Vagina (tissue), 2 donors: ENCODE data around the gene KAZN. TPM values are rescaled to one million over a fixed set of nuclear protein-coding genes. Genes with fewer than 3 reads are reported as not detected.

ENCODE experiments used
- DNase-seq, 2 donors: peaks; one replicate each; pipeline ENCODE4 v3.0.0-alpha.2; 2017; ENCODE audit errors: extremely low spot score in 2 of 2
- H3K27ac ChIP-seq: fragments of 200-600 bp; sonication (generic); one replicate; pipeline ENCODE4 v1.5.1; 2019
- H3K27me3 ChIP-seq: fragments of 200-600 bp; sonication (generic); one replicate; pipeline ENCODE4 v1.5.1; 2019
- H3K36me3 ChIP-seq, 2 donors: fragments of 200-600 bp; sonication (generic); one replicate each; pipeline ENCODE4 v1.5.1; 2017 to 2019
- H3K4me1 ChIP-seq: fragments of 200-600 bp; sonication (generic); one replicate; pipeline ENCODE4 v1.5.1; 2019
- H3K4me3 ChIP-seq, 2 donors: fragments of 200-600 bp; sonication (generic); 1 replicate in 1 of 2; 2 replicates in 1 of 2; pipeline ENCODE4 v1.5.1; 2016 to 2019
- H3K9me3 ChIP-seq: fragments of 200-600 bp; sonication (generic); one replicate; pipeline ENCODE4 v1.5.1; 2019
- CTCF ChIP-seq, 3 experiments: fragments of 450-650 bp in 2 of 3; fragments of 200-600 bp in 1 of 3; sonication (generic) in 1 of 3; IDR thresholded peaks; one replicate each; pipeline ENCODE4 v1.5.1; 2017 to 2019; ENCODE audit warnings: antibody characterized with exemption in 3 of 3, mild to moderate bottlenecking in 2 of 3, moderate library complexity in 2 of 3
- POLR2A ChIP-seq, 2 donors: fragments of 450-650 bp; IDR thresholded peaks; one replicate each; pipeline ENCODE4 v1.6.1; 2017; ENCODE audit warnings: antibody characterized with exemption in 2 of 2, mild to moderate bottlenecking in 2 of 2, moderate library complexity in 2 of 2
- POLR2AphosphoS5 ChIP-seq, 2 donors: sonication (generic); formaldehyde crosslinking; IDR thresholded peaks; one replicate each; pipeline ENCODE4 v1.9.0; 2017; ENCODE audit warnings: antibody characterized with exemption in 2 of 2, mild to moderate bottlenecking in 2 of 2, low read depth in 1 of 2; ENCODE audit not compliant: insufficient read depth in 1 of 2
- intact Hi-C: fragments of 100-400 bp; cut with DNase I; formaldehyde crosslinking; loops from one replicate; pipeline ENCODE4 v1.15.1; 2023
- total RNA-seq: library from RNA; depleted of rRNA; stranded (reverse); fragments of >200 nt; gene quantifications from one replicate; pipeline ENCODE4 v1.2.3, GENCODE V29; 2016

The KAZN gene
- total RNA-seq, 1 donor from 2014 or later: 29.5 TPM

GRCh38 chr1:15148004-15148403 lies 549.5 kb downstream of the KAZN start:
- H3K27ac ChIP-seq: no peak overlapping the region
- no peaks in the 10 kb centered on the region for H3K36me3 ChIP-seq
- intact Hi-C loops: no loop called here
- no peak for DNase-seq
- H3K27me3 ChIP-seq: no peaks in the 10 kb centered on the region
- peaks cover 10% of the 10 kb centered on the region for H3K4me1 ChIP-seq
- H3K4me3 ChIP-seq: no peak overlapping the region
- H3K9me3 ChIP-seq: no peaks in the 10 kb centered on the region
- no peak for TF ChIP-seq CTCF (IDR thresholded peaks at IDR 0.05)
- TF ChIP-seq POLR2AphosphoS5 (IDR thresholded peaks at IDR 0.05; ENCODE audit: insufficient read depth in 1 of 2, low read depth in 1 of 2): no peak
- TF ChIP-seq POLR2A (IDR thresholded peaks at IDR 0.05): no peak

- no peak for DNase-seq
- H3K27ac ChIP-seq: no peak overlapping the region
- H3K4me3 ChIP-seq: no peak overlapping the region
- peaks cover 10% of the 10 kb centered on the region for H3K4me1 ChIP-seq
- TF ChIP-seq POLR2AphosphoS5 (IDR thresholded peaks at IDR 0.05; ENCODE audit: insufficient read depth in 1 of 2, low read depth in 1 of 2) (no peak), CTCF (IDR thresholded peaks at IDR 0.05) (no peak), POLR2A (IDR thresholded peaks at IDR 0.05) (no peak)
- H3K9me3 ChIP-seq: no peaks in the 10 kb centered on the region
- H3K27me3 ChIP-seq: no peaks in the 10 kb centered on the region
- no peaks in the 10 kb centered on the region for H3K36me3 ChIP-seq
- intact Hi-C loops: no loop called here
Measured at GRCh38 chr1:15148475-15148874, 550.0 kb downstream of the KAZN start.

GRCh38 chr1:15148941-15149340 lies 550.5 kb downstream of the KAZN start:
- no peaks in the 10 kb centered on the region for H3K9me3 ChIP-seq
- H3K4me1 ChIP-seq: peaks cover 11% of the 10 kb centered on the region
- TF ChIP-seq POLR2AphosphoS5 (IDR thresholded peaks at IDR 0.05; ENCODE audit: insufficient read depth in 1 of 2, low read depth in 1 of 2): no peak
- H3K4me3 ChIP-seq: no peak overlapping the region
- intact Hi-C loops: no loop called here
- no peaks in the 10 kb centered on the region for H3K27me3 ChIP-seq
- H3K36me3 ChIP-seq: no peaks in the 10 kb centered on the region
- no peak overlapping the region for H3K27ac ChIP-seq
- no peak for DNase-seq

GRCh38 chr1:15150376-15150775 lies 551.9 kb downstream of the KAZN start:
- TF ChIP-seq CTCF (IDR thresholded peaks at IDR 0.05): no peak
- no peak for TF ChIP-seq POLR2A (IDR thresholded peaks at IDR 0.05)
- TF ChIP-seq POLR2AphosphoS5 (IDR thresholded peaks at IDR 0.05; ENCODE audit: insufficient read depth in 1 of 2, low read depth in 1 of 2): no peak
- Histone ChIP-seq H3K4me3 (no peak overlapping the region), H3K36me3 (no peaks in the 10 kb centered on the region), H3K9me3 (no peaks in the 10 kb centered on the region), H3K27ac (no peak overlapping the region), H3K4me1 (peaks cover 24% of the 10 kb centered on the region), H3K27me3 (no peaks in the 10 kb centered on the region)
- no peak for DNase-seq
- intact Hi-C loops: loop anchor here (10.0 kb wide), 1 partner anchor 64 kb away; no protein-coding TSS in a partner anchor

- H3K4me1 ChIP-seq: peaks cover 34% of the 10 kb centered on the region
- DNase-seq: no peak
- no peaks in the 10 kb centered on the region for H3K9me3 ChIP-seq
- TF ChIP-seq POLR2AphosphoS5 (IDR thresholded peaks at IDR 0.05; ENCODE audit: insufficient read depth in 1 of 2, low read depth in 1 of 2): no peak
- no peak overlapping the region for H3K4me3 ChIP-seq
- H3K27ac ChIP-seq: peak overlapping the region; percentile 96
- no peaks in the 10 kb centered on the region for H3K27me3 ChIP-seq
- no peaks in the 10 kb centered on the region for H3K36me3 ChIP-seq
- intact Hi-C loops: loop anchor here (10.0 kb wide), 1 partner anchor 63 kb away; no protein-coding TSS in a partner anchor
Measured at GRCh38 chr1:15151377-15151806, 552.9 kb downstream of the KAZN start.

- peak overlapping the region in 1 of 2 donors; percentile 78 for H3K4me3 ChIP-seq
- H3K4me1 ChIP-seq: peaks cover 35% of the 10 kb centered on the region
- H3K36me3 ChIP-seq: no peaks in the 10 kb centered on the region
- intact Hi-C loops: loop anchor here (2.0 to 10.0 kb wide), 2 partner anchors 63 to 121 kb away; no protein-coding TSS in a partner anchor
- no peaks in the 10 kb centered on the region for H3K9me3 ChIP-seq
- H3K27ac ChIP-seq: peak overlapping the region; percentile 96
- H3K27me3 ChIP-seq: no peaks in the 10 kb centered on the region
- TF ChIP-seq POLR2A (IDR thresholded peaks at IDR 0.05): no peak
- no peak for TF ChIP-seq CTCF (IDR thresholded peaks at IDR 0.05)
- TF ChIP-seq POLR2AphosphoS5 (IDR thresholded peaks at IDR 0.05; ENCODE audit: insufficient read depth in 1 of 2, low read depth in 1 of 2): no peak
- no peak for DNase-seq
Measured at GRCh38 chr1:15151871-15152270, 553.4 kb downstream of the KAZN start.
